ENCODE measurements around the gene SCYGR3. TPM values are rescaled to one million over a fixed set of nuclear protein-coding genes. Genes with fewer than 3 reads are reported as not detected.

The SCYGR3 gene
- total and polyA plus RNA-seq, 8 donors, result not detected

- H3K4me1 ChIP-seq, result no peaks in the 10 kb centered on the region
- no peaks in the 10 kb centered on the region for H3K27me3 ChIP-seq
- no peak for FAIRE-seq
- TF ChIP-seq CTCF (IDR thresholded peaks at IDR 0.05), result no peak
- no peak for DNase-seq
- no peak for ATAC-seq
- no peaks in the 10 kb centered on the region for H3K36me3 ChIP-seq
- 74 to 80% methylated on average over 6 of the region's 6 CpGs for WGBS, 2 donors
- no peaks in the 10 kb centered on the region for H3K9me3 ChIP-seq
- no peak overlapping the region for H3K27ac ChIP-seq
- H3K4me3 ChIP-seq, result no peak overlapping the region
- intact Hi-C loops (cut with DNase I), result no loop called here
Observed at GRCh38 chr2:227632827-227633226, 18.2 kb upstream of the SCYGR3 start.

GRCh38 chr2:227630322-227630721 is 15.7 kb upstream of the SCYGR3 start:
- WGBS, 2 donors, result 71 to 77% methylated on average over 3 of the region's 3 CpGs
- no peaks in the 10 kb centered on the region for H3K27me3 ChIP-seq
- DNase-seq, result no peak
- H3K4me1 ChIP-seq, result no peaks in the 10 kb centered on the region
- no peak overlapping the region for H3K27ac ChIP-seq
- no peak for TF ChIP-seq CTCF (IDR thresholded peaks at IDR 0.05)
- intact Hi-C loops (cut with DNase I), result no loop called here
- FAIRE-seq, result no peak
- ATAC-seq, result no peak
- H3K36me3 ChIP-seq, result no peaks in the 10 kb centered on the region
- no peak overlapping the region for H3K4me3 ChIP-seq
- no peaks in the 10 kb centered on the region for H3K9me3 ChIP-seq

GRCh38 chr2:227629435-227629834 is 14.8 kb upstream of the SCYGR3 start:
- no peak overlapping the region for H3K27ac ChIP-seq
- H3K27me3 ChIP-seq, result no peaks in the 10 kb centered on the region
- H3K36me3 ChIP-seq, result no peaks in the 10 kb centered on the region
- no peak overlapping the region for H3K4me3 ChIP-seq
- WGBS, 2 donors, result 54 to 65% methylated on average over 7 of the region's 7 CpGs
- intact Hi-C loops (cut with DNase I), result no loop called here
- no peak for FAIRE-seq
- H3K4me1 ChIP-seq, result no peaks in the 10 kb centered on the region
- no peak for DNase-seq
- H3K9me3 ChIP-seq, result no peaks in the 10 kb centered on the region
- TF ChIP-seq CTCF (IDR thresholded peaks at IDR 0.05), result no peak
- ATAC-seq, result no peak

GRCh38 chr2:227627769-227628168 is 13.1 kb upstream of the SCYGR3 start:
- no peak for DNase-seq
- Histone ChIP-seq H3K4me1 (no peaks in the 10 kb centered on the region), H3K27ac (no peak overlapping the region), H3K9me3 (no peaks in the 10 kb centered on the region), H3K4me3 (no peak overlapping the region), H3K36me3 (no peaks in the 10 kb centered on the region), H3K27me3 (no peaks in the 10 kb centered on the region)
- no peak for TF ChIP-seq CTCF (IDR thresholded peaks at IDR 0.05)
- 74 to 85% methylated on average over 3 of the region's 3 CpGs for WGBS, 2 donors
- no peak for ATAC-seq
- FAIRE-seq, result no peak
- intact Hi-C loops (cut with DNase I), result no loop called here

GRCh38 chr2:227626580-227627151 is 12.0 kb upstream of the SCYGR3 start:
- ATAC-seq (no peak), FAIRE-seq (no peak), DNase-seq (no peak)
- WGBS, 2 donors, result 89% methylated on average over 10 of the region's 10 CpGs
- Histone ChIP-seq H3K27ac (no peak overlapping the region), H3K4me3 (no peak overlapping the region), H3K27me3 (no peaks in the 10 kb centered on the region), H3K9me3 (no peaks in the 10 kb centered on the region), H3K36me3 (no peaks in the 10 kb centered on the region), H3K4me1 (no peaks in the 10 kb centered on the region)
- intact Hi-C loops (cut with DNase I), result no loop called here
- no peak for TF ChIP-seq CTCF (IDR thresholded peaks at IDR 0.05)
